GM11168 (cell line): ENCODE measurements around the gene PLBD2.

Experiments
- in situ Hi-C: fragments of 300-500 bp; cut with MboI; formaldehyde crosslinking; loops from one replicate; pipeline ENCODE4 v1.12.0; 2022; ENCODE audit warnings: low sequenced_read_pairs; ENCODE audit not compliant: unreplicated experiment

The PLBD2 gene

DNA sequence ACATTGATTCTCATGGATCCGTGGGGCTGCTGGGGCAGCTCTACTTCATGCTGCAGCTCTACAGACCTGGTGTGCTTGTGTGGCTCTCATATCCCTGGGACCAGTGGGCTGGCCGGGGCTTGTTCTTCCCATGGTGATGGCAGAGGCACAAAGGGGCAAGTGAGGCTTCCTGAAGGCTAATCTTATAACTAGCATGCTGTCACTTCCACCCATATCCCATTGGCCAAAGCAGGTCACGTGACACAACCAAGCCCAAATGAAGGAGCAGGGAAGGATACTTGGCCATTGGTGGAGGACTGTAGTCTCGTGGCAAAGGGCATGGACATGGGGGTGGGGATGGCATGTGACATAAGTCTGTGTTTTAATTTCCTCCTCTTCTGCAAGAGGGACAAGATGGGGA, 9.9 kb downstream of the PLBD2 start:
- in situ Hi-C loops: no loop called here

DNA sequence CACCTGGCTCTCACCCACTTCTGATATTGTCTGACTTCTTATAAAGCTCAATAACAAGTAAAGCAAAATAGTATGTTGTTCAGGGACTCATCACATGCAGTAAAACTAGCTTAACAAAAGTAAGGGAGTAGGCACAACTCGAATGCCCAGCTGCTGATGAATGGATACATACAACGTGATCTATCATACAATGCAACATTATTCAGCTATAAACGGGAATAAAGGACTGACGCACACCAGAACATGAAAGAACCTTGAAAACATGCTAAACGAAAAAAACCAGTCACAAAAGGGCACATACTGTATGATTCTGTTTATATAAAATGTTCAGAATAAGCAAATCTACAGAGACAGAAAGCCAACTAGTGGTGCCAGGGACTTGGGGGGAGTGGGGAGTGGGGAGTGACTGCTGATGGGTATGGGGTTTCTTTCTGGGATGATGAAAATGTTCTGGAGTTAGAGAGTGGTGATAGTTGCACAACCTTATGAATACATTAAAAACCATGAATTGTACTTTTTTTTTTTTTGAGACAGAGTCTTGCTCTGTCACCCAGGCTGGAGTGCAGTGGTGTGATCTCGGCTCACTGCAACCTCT, 11.1 kb downstream of the PLBD2 start:
- in situ Hi-C loops: no loop called here

DNA sequence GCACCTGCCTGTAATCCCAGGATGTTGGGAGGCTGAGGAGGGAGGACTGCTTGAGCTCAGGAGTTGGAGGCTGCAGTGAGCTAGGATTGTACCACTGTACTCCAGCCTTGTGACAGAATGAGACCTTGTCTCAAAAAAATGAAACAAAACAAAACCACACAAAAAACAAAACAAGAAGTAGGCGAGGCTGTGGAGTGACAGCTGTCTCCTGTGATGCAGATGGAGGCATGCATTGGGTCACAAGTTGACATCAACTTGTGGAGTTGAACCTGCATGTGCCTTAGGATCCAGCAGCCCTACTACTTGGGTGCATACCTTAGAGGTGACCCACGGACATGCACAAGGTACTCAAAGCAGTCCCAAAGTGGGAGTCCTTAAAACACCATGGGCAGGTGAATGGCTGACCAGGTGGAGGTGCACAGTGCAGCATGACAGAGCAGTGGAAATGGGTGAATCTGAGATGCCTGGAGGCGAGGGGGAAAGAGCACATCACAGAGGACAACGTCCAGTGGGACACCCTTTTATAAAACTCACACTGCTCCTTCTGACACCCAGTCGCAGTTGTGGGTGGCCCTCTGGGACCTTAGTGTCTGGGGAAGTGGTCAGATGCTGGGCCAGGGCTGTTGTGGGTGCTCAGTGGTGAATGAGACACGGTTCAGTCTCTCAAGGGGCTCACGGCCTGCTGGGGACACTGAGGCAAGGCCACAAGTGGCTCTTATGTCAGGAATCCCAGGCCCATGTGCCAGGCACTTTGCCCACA, 12.7 kb downstream of the PLBD2 start:
- in situ Hi-C loops: no loop called here

DNA sequence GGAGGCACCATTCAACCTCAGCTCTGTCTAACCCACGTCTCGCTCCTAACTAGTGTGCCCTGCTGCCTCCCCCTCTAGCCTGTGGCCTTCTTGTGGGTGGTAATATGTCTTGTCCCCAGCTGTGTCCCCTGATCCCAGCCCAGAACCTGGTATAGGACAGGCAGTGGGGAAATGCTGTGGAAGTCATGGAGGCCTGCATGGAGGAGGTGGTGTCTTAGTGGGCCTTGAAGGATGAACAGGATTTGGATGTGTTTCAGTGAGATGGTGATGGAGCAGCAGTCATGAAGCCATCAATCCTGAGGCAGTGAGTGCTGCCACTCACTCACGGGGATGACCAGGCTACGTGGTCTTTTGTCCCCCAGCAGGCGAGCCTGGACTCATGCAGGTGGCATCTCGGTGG, 13.4 kb downstream of the PLBD2 start:
- in situ Hi-C loops: no loop called here

DNA sequence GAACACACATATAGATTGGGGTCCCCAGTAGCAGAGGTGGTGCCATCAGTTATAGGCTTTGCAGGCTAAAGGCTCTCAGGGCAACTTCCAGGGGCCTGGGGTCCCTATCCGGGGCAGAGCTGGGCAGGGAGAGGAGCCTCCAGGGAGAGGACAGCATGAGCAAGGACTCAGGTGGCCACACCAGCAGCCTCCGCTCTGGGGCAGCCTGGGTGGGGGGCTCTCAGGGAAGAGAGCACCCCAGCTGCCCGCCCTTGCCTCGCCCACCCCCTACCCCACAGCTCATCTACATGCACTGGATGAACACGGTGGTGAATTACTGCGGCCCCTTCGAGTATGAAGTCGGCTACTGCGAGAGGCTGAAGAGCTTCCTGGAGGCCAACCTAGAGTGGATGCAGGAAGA, 14.0 kb downstream of the PLBD2 start:
- in situ Hi-C loops: no loop called here

DNA sequence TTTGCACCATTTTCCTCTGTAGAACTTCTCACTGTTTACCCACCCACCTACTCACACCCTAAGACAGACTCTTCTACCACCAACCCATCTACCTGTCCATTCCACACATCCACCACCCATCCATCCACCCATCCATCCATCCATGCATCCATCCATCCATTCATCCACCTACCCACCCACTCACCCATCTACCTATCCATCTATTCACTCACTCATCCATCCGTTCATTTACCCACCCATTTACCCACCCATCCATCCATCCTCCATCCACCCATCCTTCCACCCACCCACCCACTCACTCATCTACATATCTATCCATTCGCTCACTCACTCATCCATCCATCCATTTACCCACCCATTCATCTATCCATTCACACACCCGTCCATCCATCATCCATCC, 15.1 kb downstream of the PLBD2 start:
- in situ Hi-C loops: no loop called here

DNA sequence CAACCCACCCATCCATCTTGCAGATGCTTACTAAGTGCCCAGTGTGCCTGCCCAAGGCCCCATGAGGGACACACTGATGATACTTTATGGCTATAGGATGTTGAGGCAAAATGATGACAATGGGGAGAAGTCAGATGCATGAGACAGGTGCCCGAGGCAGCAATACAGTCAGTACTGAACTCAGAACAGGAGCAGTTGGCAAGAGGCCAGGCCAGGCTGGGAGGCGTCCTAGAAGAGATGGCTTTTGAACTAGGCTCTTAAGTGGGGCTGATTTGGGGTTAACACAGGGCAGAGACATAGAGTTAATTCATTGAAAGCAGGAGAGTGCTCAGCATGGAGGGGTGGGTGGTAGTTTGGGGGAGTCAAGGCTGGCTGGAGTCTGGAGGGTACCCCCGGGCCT, 15.6 kb downstream of the PLBD2 start:
- in situ Hi-C loops: no loop called here

DNA sequence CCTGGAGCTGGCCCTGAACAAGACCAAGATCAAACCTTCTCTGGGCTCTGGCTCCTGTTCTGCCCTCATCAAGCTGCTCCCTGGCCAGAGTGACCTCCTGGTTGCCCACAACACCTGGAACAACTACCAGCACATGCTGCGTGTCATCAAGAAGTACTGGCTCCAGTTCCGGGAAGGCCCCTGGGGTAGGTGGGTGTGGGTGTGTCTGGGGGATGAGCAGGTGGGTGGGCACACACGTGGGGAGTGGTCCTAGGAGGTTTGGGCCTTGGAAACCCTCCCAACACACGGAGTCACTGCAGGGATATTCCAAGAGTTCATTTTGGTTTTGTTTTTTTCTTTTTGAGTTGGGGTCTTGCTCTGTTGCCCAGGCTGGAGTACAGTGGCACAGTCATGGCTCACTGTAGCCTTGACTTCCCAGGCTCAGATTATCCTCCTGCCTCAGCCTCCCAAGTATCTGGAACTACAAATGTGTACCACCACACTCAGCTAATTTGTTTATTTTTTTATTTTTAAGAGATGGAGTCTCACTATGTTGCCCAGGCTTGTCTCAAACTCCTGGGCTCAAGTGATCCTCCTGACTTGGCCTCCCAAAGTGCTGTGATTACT, 16.5 kb downstream of the PLBD2 start:
- in situ Hi-C loops: no loop called here

DNA sequence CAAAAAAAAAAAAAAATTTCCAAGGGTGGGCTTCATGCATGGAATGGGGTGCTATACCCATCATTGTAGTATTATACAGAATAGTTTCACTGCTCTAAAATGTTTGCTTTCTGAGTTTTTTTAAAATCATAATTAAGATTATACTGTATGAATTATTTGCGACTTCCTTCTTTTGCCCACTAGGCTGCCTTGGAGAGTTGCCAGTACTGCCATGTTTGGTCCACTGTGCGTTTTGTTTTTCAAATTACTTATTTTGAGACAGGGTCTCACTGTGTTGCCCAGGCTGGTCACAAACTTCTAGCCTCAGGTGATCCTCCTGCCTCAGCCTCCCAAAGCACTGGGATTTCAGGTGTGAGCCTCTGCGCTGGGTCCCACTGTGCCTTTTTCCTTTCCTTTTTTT, 19.9 kb downstream of the PLBD2 start:
- in situ Hi-C loops: no loop called here

DNA sequence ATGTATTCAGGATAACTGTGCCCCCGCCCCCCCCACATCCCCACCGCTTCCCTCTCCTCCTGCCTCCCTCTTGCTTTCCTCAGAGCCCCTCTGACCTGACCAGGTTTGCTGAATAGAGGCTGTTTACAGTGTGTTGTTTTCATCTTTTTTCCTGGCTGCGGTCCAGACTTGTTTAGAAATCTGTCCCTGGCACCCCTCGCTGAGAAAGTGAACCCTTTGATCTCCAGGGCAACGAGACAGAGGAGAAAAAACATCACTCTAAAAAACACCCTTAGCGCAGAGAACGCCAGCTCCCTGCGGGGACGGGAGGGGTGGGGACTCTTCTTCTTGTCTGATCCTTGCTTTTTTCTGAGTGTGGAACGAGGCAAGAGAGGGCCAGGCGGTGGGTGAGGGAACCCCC, 22.8 kb downstream of the PLBD2 start:
- in situ Hi-C loops: no loop called here

DNA sequence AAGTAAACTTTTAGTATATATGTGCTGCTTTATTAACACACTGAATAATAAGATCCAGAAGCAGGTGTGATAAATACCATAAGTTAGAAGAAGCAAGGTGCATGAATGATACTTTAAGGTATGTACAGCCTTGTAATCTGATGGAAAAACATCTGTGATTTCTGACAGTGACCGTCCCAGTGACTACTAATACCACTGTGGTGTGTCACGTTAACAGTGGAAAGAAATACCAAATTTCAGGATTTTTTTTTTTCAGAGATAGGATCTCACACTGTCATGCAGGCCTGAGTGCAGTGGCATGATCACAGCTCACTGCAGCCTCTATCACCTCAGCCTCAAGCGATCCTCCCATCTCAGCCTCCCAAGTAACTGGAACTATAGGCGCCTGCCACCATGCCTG, 23.8 kb downstream of the PLBD2 start:
- in situ Hi-C loops: no loop called here

DNA sequence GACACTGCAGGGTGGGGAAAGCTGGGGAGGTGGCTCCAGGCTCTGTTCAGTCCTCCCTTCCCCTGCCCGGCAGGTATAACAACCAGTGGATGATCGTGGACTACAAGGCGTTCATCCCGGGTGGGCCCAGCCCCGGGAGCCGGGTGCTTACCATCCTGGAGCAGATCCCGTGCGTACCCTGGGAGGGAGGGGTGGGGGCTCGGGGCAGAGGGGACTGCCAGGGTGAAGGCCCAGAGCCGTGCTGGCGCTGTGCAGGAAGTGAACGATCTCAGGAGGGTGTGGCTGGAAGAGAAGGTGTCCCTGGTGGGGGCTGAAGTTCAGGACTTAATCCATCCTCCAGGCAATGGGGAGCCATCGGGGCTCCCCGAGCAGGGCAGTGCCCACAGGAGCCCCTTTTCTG, 26.4 kb downstream of the PLBD2 start:
- in situ Hi-C loops: no loop called here

DNA sequence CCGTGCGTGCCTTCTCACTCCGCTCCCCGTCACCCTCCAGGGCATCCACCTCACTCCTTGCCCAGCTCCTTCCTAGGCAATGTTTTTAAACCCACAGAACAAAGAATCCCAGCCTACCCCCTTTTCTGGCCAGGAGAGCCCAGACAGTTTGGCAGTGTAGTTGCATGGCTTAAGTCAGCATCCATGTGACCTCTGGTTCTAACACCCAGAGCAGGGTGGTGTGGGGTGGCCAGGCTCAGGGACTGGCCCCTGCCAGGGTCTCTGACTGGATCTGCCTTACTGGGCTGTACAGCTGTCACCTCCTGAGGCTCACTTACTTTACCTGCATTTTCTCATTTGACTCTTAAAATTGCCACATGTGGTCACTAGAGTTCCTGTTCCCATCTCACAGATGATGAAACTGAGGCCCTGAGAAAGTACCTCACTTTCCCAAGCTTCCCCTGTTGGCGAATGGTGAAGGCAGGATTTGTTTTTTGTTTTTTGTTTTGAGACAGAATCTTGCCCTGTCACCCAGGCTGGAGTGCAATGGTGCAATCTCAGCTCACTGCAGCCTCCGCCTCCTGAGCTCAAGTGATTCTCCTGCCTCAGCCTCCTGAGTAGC, 27.0 kb downstream of the PLBD2 start:
- in situ Hi-C loops: no loop called here

DNA sequence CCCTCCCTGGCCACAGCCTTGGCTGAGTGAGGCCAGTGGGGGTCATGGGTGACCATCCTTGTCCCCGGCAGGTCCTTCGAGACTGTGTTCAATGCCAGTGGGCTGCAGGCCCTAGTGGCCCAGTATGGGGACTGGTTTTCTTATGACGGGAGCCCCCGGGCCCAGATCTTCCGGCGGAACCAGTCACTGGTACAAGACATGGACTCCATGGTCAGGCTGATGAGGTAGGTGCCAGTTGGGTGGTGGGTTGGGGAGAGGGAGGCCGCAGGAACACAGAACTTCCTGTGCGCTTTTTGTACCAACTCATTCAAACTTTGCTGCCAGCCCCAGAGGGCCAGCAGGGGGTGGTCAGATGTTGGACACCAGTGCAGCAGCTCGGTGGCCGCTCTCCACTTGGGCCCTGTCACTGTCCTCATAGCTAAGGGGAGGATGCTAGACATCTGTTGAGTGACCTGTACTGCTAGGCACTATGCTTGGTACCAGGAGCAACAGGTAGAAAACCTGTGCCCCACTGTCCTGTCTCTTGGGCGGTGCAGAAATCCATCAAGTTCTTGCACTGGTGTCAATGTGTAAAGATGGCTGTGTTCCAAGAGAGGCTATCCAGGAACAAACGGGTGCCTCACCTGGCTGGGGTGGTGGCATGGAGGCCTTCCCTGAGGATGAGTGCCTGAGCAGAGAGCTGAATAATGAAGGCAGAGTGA, 28.6 kb downstream of the PLBD2 start:
- in situ Hi-C loops: no loop called here

DNA sequence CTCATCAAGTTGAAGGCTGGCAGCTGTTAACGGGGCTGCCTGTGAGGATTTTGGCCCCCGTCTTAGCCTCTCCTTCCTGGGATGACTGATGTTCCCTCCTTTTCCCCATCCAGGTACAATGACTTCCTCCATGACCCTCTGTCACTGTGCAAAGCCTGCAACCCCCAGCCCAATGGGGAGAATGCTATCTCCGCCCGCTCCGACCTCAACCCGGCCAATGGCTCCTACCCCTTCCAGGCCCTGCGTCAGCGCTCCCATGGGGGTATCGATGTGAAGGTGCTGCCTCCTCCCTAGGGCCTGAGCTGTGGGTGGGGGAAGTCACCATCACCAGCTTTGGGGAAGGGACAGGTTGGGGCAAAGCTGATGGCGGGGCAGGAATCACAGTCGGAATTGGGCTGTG, 29.2 kb downstream of the PLBD2 start:
- in situ Hi-C loops: no loop called here

DNA sequence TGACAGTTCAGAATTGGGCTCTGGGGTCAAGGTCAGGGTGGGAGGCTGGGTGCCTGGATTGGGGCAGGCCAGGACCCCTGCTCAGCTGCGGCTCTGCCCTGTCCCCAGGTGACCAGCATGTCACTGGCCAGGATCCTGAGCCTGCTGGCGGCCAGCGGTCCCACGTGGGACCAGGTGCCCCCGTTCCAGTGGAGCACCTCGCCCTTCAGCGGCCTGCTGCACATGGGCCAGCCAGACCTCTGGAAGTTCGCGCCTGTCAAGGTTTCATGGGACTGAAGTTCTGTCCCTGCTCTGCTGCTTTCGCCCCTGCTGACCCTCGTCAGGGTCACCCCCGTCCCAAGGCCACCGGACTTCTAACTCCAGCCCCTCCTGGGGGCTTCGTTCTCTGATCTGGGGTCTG, 30.0 kb downstream of the PLBD2 start:
- in situ Hi-C loops: no loop called here

DNA sequence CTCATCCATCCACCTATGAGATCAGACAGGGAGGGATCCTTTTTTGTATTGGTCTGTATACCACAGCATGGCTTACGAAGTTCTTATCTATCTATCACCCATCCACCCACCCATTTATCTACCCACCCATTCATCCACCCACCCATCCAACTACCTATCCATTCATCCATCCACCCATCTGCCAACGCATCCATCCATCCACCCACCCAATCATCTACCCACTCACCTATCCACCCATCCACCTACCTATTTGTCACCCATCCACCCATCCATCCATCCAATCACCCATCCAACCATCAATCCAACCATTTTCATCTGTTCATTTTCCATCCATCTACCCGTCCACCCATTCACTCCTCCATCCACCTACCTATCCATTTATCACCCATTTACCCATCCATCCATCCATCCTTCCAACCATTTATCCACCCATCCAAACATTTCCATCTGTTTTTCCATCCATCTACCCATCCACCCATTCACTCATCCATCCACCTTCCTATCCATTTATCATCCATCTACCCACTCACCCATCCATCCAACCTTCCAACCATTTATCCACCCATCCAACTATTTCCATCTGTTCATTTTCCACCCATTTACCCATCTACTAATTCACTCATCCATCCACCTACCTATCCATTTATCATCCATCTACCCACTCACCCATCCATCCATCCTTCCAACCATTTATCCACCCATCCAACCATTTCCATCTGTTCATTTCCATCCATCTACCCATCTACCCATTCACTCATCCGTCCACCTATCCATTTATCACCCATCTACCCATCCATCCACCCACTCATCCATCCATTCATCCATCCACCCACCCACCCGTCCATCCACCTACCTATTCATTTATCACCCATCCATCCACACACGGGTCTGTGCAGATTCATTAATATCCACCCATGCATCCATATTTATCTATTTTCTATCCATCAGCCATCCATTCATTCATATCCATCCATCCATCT, 32.0 kb downstream of the PLBD2 start:
- in situ Hi-C loops: no loop called here

DNA sequence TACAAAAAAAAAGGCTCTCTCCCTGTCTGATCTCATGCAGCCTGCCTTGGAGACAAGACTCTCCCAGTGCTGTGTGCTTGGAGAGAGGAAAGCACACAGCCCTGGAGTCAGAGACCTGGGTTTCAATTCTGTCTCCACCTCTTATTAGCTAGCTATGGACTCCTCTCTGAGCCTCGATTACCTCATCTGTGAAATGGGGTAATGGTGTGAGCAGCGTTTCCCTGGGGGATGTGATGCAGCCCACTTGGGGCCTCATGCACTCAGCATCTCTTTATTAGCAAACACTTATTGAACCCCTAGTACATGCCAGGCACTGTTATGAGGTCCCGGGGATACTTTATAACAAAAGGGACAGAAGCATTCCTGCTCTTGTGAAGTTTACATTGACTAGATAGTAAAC, 32.8 kb downstream of the PLBD2 start:
- in situ Hi-C loops: no loop called here

DNA sequence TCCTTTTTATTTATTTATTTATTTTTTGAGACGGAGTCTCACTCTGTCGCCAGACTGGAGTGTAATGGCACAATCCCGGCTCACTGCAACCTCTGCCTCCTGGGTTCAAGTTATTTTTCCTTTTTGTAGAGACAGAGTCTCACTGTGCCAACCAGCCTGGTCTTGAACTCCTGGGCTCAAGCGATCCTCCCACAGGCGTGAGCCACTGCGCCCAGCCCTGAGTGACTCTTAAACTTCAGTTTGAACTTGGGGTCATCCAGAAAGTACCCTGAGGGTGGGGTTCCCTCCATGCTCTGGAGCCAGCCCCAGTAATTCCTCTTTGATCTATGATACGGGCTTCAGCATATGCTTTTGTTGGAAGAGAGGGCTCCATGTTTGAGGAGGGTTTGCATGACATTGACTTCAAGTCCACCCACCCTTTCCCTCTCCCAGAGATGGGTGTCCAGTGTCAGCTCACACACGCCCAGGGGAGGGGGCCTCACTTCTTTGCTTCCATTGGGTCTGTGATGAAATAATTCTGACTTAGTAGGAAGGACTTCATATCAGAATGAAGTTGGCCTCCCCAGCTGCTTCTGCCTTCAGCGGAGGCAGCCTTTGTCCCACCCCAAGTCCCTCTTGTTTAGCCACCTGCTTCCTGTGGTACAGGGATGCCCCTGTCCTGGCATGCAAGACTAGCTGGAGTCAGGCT, 33.4 kb downstream of the PLBD2 start:
- in situ Hi-C loops: no loop called here
